Fibroblast of villous mesenchyme (primary cell): ENCODE results near the gene CDYL. TPM values are rescaled to one million over a fixed set of nuclear protein-coding genes. Genes with fewer than 3 reads are reported as not detected.

Source experiments
- DNase-seq: peaks from one replicate; pipeline ENCODE4 v3.0.0-alpha.2; 2010; ENCODE audit warnings: low read depth
- H3K4me3 ChIP-seq: 2 replicates; pipeline ENCODE4 v1.5.1; 2011; ENCODE audit warnings: low read depth, mild to moderate bottlenecking, low read length
- CTCF ChIP-seq: IDR thresholded peaks from 2 replicates; pipeline ENCODE4 v1.5.1; 2012; ENCODE audit warnings: low read depth, mild to moderate bottlenecking, low read length; ENCODE audit not compliant: insufficient read depth
- total RNA-seq: library from RNA; depleted of rRNA; stranded (reverse); fragments of >200 nt; gene quantifications from 2 replicates; pipeline ENCODE4 v1.2.3, GENCODE V29; 2012

CDYL gene
- total RNA-seq, 1 donor = 37.1 TPM

DNA sequence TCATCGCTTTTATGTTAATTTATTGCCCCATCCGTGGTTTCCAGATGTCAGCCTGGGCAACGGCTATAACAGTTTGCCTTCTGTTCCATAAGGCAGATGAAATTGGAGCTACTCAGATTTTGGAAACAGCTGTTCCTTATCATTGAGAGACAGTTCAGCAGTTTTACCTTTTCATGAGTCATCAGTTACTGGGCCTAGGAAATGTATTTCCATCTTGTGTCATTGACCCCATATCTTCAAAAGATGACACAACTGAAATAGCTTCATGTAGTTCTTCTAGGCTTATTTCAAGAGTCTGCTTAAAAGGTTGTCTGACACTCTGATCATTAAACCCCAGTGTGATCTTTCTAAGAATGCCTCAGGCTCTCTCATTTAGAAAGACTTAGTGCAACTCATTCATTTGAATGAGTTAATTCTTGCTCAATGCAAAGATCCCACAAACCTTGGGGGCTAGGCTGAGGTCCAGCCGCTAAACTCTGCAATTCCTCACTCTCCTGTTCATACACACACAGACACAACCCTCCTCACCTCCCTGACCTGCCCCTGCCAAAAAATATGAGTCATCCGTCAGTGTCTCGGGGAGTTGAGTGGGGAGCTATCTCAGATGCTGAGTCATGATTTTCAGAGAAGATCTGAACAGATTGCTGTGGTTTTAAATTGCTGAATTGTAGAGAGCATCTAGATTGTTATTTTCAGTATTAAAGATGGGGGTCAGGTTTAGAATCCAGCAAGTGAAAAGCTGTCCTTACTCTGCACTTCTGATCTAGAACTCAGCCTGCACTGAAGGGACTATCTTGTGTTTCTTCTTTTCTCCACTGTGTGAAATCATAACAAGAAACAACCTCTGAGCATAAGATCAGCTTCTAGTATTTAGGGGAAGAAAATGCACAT is 165.8 kb downstream of the CDYL start:
- TF ChIP-seq CTCF = no peak
- no peak overlapping the region for H3K4me3 ChIP-seq
- DNase-seq = peak; percentile 96

DNA sequence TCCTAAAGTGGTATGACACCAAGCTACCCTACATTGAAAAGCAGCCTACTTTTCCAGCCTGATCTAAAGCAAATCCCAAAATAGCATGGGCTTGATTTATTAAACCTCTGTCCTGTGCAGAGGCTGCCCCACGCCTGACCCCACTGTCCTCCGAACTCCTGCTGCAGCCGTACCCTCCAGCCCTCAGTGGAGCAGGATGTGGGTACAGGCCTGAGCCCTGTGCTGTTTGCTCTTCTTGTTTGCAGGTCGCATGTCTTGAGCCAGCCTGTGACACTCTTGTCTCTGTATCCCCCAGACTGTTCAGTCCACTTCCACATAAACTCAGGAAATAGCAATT is 166.4 kb downstream of the CDYL start:
- TF ChIP-seq CTCF = no peak
- no peak for DNase-seq

GRCh38 chr6:4943716-4944115 is 167.5 kb downstream of the CDYL start:
- DNase-seq = peak; percentile 49
- TF ChIP-seq CTCF = no peak
- no peak overlapping the region for H3K4me3 ChIP-seq

More for the DNA sequence above, 166.4 kb downstream of the CDYL start:
- no peak overlapping the region for H3K4me3 ChIP-seq

DNA sequence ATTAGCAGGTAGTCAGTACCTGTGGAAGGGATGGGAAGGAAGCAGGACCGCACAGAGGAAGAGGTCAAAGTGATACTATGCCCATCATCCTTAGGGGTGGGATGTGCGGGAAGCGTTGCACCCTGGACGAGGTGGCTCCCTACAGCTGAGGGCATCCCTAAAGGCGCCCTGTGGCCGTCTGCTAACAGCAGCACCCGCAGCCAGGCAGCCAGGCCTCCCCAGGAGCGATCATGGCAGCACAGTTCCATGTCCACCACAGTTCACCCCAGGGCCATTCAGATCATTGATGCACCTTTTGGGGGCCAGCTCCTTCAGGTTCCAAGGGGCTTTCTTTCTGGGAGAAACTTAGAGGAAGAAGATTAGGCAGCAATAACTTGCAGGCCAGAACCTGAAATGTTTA is 168.1 kb downstream of the CDYL start:
- no peak for DNase-seq
- no peak overlapping the region for H3K4me3 ChIP-seq
- no peak for TF ChIP-seq CTCF

DNA sequence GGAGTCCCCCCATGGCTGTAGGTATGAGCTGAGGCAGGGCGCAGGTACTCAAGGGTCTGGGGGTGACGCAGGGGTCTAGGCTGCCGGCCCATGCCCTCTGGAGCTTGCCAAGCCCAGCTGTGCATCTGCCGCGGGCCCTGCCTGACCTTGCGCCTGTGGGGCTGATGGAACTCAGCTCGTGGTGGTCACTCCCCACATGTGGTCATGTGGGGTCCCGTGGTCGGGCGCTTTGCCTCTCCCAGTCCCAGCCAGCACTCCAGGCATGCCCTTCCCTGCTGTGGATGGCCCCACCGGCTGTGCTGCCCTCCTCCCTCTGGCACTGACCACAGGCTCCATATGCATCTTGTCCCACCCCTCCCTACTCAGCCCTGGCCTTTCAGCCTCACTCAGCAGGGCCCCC is 170.3 kb downstream of the CDYL start:
- H3K4me3 ChIP-seq = no peak overlapping the region
- no peak for TF ChIP-seq CTCF
- no peak for DNase-seq

DNA sequence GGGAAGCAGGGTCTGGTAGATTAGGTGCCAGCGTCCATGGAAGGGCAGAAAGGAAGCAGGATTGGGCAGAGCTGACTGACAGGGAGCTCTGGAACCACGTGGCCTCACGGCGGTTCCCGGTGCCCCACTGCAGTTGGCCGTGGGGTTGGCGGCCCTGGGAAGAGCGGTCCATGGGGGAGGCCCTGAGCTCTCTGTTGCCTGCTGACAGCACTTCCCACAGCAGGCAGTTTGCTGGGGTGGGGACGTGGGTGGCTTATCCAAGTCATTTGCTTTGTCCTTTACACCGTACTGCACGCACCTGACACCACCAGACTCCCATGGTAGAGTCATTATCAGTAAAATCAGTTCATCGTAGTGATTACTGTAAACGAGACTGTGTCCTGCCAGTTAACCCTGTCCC is 171.5 kb downstream of the CDYL start:
- H3K4me3 ChIP-seq = no peak overlapping the region
- no peak for DNase-seq
- no peak for TF ChIP-seq CTCF

GRCh38 chr6:4948781-4949450 is 172.7 kb downstream of the CDYL start:
- no peak overlapping the region for H3K4me3 ChIP-seq
- TF ChIP-seq CTCF = no peak
- DNase-seq = no peak
